ENCODE data around the gene DAND5. TPM values are rescaled to one million over a fixed set of nuclear protein-coding genes. Genes with fewer than 3 reads are reported as not detected.

Gene DAND5
- total and polyA plus RNA-seq, 9 of the 15 experiments (the other 6 are each of a cell fraction or from before 2014, with no cell fraction given), result 0.22 to 0.83 (median 0.60) TPM

DNA sequence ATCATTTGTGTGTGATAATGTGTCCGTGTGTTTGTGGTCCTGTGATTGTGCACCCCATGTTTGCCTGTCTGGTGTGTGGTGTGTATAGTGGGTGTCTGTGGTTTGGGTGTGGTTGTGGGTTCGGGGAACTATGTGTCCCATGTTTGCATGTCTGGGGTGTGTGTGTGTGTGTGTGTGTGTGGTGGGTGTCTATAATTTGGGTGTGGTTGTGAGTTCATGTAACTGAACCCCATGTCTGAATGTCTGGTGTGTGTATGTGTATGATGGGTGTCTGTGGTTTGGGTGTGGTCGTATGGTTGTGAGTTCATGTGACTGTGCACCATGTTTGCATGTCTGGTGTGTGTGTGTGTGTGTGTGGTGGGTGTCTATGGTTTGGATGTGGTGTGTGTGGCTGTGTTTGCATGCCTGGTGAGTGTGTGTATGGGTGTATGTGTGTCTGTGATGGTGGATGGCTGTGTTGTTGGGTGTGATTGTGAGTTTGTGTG, 14.8 kb downstream of the DAND5 start (continued):
- TF ChIP-seq ATF4 (CRISPR knock-in tag; IDR thresholded peaks at IDR 0.05) (no peak), ARHGAP35 (IDR thresholded peaks at IDR 0.05; ENCODE audit: partially characterized antibody) (peak; percentile 82), PHB2 (IDR thresholded peaks at IDR 0.05; ENCODE audit: low read depth) (peak; percentile 70; the same call in 1 of the 2 replicates), THAP7 (CRISPR knock-in tag; IDR thresholded peaks at IDR 0.05) (no peak), DIDO1 (tag; IDR thresholded peaks at IDR 0.05; ENCODE audit: low read depth) (no peak)
- TF ChIP-seq, protein P1, sequence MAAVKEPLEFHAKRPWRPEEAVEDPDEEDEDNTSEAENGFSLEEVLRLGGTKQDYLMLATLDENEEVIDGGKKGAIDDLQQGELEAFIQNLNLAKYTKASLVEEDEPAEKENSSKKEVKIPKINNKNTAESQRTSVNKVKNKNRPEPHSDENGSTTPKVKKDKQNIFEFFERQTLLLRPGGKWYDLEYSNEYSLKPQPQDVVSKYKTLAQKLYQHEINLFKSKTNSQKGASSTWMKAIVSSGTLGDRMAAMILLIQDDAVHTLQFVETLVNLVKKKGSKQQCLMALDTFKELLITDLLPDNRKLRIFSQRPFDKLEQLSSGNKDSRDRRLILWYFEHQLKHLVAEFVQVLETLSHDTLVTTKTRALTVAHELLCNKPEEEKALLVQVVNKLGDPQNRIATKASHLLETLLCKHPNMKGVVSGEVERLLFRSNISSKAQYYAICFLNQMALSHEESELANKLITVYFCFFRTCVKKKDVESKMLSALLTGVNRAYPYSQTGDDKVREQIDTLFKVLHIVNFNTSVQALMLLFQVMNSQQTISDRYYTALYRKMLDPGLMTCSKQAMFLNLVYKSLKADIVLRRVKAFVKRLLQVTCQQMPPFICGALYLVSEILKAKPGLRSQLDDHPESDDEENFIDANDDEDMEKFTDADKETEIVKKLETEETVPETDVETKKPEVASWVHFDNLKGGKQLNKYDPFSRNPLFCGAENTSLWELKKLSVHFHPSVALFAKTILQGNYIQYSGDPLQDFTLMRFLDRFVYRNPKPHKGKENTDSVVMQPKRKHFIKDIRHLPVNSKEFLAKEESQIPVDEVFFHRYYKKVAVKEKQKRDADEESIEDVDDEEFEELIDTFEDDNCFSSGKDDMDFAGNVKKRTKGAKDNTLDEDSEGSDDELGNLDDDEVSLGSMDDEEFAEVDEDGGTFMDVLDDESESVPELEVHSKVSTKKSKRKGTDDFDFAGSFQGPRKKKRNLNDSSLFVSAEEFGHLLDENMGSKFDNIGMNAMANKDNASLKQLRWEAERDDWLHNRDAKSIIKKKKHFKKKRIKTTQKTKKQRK (IDR thresholded peaks at IDR 0.05; ENCODE audit: borderline replicate concordance, low read depth, low read length), result no peak
- TF ChIP-seq, protein P2, sequence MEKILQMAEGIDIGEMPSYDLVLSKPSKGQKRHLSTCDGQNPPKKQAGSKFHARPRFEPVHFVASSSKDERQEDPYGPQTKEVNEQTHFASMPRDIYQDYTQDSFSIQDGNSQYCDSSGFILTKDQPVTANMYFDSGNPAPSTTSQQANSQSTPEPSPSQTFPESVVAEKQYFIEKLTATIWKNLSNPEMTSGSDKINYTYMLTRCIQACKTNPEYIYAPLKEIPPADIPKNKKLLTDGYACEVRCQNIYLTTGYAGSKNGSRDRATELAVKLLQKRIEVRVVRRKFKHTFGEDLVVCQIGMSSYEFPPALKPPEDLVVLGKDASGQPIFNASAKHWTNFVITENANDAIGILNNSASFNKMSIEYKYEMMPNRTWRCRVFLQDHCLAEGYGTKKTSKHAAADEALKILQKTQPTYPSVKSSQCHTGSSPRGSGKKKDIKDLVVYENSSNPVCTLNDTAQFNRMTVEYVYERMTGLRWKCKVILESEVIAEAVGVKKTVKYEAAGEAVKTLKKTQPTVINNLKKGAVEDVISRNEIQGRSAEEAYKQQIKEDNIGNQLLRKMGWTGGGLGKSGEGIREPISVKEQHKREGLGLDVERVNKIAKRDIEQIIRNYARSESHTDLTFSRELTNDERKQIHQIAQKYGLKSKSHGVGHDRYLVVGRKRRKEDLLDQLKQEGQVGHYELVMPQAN (IDR thresholded peaks at IDR 0.05; ENCODE audit: borderline replicate concordance), result peak; percentile 70
- TF ChIP-seq, protein P3, sequence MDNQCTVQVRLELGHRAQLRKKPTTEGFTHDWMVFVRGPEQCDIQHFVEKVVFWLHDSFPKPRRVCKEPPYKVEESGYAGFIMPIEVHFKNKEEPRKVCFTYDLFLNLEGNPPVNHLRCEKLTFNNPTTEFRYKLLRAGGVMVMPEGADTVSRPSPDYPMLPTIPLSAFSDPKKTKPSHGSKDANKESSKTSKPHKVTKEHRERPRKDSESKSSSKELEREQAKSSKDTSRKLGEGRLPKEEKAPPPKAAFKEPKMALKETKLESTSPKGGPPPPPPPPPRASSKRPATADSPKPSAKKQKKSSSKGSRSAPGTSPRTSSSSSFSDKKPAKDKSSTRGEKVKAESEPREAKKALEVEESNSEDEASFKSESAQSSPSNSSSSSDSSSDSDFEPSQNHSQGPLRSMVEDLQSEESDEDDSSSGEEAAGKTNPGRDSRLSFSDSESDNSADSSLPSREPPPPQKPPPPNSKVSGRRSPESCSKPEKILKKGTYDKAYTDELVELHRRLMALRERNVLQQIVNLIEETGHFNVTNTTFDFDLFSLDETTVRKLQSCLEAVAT (IDR thresholded peaks at IDR 0.05), result 0 out of 4 replicates have a peak, but pooled peaks of 1 of the 2 experiments have one; percentile 5
- TF ChIP-seq, protein P4, sequence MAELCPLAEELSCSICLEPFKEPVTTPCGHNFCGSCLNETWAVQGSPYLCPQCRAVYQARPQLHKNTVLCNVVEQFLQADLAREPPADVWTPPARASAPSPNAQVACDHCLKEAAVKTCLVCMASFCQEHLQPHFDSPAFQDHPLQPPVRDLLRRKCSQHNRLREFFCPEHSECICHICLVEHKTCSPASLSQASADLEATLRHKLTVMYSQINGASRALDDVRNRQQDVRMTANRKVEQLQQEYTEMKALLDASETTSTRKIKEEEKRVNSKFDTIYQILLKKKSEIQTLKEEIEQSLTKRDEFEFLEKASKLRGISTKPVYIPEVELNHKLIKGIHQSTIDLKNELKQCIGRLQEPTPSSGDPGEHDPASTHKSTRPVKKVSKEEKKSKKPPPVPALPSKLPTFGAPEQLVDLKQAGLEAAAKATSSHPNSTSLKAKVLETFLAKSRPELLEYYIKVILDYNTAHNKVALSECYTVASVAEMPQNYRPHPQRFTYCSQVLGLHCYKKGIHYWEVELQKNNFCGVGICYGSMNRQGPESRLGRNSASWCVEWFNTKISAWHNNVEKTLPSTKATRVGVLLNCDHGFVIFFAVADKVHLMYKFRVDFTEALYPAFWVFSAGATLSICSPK (IDR thresholded peaks at IDR 0.05; ENCODE audit: borderline replicate concordance), result peak; percentile 61; the same call in 1 of the 2 replicates

All from K562 (cell line).